Stimulated activated CD8-positive, alpha-beta memory T cell treated with anti-CD3 and anti-CD28 coated beads, Interleukin-7, amount 100 ng/mL, for 4 hours (primary cell): ENCODE measurements around the gene ADAM19.

Experiments
- DNase-seq, 2 donors: peaks; one replicate each; pipeline ENCODE4 v3.0.0-alpha.2; 2020; ENCODE audit warnings: low read depth in 2 of 2

Gene ADAM19, protein sequence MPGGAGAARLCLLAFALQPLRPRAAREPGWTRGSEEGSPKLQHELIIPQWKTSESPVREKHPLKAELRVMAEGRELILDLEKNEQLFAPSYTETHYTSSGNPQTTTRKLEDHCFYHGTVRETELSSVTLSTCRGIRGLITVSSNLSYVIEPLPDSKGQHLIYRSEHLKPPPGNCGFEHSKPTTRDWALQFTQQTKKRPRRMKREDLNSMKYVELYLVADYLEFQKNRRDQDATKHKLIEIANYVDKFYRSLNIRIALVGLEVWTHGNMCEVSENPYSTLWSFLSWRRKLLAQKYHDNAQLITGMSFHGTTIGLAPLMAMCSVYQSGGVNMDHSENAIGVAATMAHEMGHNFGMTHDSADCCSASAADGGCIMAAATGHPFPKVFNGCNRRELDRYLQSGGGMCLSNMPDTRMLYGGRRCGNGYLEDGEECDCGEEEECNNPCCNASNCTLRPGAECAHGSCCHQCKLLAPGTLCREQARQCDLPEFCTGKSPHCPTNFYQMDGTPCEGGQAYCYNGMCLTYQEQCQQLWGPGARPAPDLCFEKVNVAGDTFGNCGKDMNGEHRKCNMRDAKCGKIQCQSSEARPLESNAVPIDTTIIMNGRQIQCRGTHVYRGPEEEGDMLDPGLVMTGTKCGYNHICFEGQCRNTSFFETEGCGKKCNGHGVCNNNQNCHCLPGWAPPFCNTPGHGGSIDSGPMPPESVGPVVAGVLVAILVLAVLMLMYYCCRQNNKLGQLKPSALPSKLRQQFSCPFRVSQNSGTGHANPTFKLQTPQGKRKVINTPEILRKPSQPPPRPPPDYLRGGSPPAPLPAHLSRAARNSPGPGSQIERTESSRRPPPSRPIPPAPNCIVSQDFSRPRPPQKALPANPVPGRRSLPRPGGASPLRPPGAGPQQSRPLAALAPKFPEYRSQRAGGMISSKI

DNA sequence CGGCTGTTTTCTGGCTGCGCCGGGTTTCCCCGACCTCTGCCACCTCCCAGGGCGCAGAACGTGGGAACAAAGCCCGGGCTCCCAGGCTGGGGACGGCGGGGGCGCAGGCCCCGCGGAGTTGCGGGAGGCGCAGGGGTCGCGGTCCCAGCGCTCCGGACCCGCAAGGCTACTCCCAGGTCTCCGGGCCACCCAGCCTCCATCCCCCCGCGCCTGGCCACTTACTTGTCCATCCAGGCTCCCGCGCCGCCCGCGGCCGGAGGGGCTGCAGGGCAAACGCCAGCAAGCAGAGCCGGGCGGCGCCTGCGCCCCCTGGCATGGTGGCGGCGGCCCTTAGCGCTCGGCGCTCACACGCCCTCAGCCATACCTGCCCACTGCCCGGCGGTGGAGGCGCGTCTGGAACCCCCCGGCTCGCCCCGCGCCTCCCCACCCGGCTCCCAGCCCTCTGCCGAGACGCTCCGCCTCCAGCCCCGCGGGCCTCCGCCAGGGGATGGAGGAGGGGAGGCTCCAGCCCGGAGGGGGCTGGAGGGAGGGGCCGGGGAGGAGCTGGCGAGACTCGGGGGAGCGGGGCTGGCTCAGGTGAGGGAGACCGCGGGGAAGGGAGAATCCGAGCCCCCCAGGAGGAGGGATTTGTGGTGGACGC, at the start of gene ADAM19:
Gene ADAM19 (minus strand): TSS at position 395 of the 640 bp plus-strand sequence. CDS start 79 bp downstream, at position 316.
- DNase-seq, result peak; percentile 24 to 47

DNA sequence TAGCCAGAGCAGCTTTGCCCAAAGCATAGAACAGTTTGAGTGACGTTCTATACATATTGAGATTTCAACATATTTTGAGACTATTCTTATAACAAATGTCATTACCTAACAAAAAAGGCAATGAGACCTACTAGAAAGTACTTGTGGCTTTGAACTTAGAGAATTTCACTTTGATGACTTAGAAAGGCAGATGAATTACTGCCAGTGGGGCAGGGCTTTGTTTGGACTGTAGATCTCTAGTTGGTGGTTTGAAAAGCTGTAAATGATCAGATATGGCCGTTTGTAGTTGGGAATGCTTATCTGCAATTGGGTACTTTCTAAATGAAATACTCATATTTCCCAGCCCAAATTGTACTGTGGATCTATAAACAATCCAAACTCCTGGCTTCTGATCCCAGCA, 48.6 kb upstream of the ADAM19 start:
- no peak for DNase-seq

DNA sequence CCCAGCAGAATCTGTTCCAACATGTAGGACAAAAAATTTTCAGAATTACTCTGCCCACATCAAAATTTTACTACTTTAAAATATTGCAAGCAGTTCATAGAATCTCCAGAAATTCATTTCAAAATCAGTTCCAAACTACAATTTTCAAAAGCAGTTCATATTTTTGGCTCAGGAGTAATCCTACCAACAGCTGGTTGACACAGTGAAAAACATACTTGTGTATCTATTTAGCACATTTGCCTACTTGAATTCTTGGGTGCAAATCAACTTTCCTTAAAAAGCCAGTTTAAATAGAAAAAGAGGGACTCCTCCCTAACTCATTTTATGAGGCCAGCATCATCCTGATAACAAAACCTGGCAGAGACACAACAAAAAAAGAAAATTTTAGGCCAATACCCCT, 45.2 kb upstream of the ADAM19 start:
- no peak for DNase-seq

DNA sequence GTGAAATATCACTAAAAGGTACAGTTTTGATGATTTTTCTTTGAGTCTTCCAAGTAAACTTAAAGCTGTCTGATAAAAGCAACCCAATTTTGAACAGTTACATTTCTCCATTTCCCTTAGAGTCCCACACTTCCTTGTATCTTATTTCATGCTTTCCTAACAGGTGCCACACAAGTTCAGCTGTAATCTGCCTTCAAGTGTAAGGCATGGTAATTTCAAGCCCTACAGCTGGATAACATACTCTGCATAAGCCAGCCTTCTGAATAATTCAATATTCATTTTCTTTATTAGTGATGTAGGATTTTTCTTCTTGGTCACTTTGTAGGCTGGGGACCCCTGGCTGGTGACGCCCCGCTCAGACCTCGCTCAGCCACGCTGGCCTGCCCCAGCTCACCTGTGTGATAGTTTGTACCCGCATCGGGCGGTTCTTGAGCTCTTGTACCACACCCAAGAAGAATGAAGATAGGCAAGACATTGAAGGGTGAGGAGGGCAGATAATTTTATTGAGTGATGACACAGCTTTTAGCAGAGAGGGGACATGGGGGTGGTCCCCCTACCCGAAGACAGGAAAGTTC, 42.7 kb upstream of the ADAM19 start:
- DNase-seq, result no peak

DNA sequence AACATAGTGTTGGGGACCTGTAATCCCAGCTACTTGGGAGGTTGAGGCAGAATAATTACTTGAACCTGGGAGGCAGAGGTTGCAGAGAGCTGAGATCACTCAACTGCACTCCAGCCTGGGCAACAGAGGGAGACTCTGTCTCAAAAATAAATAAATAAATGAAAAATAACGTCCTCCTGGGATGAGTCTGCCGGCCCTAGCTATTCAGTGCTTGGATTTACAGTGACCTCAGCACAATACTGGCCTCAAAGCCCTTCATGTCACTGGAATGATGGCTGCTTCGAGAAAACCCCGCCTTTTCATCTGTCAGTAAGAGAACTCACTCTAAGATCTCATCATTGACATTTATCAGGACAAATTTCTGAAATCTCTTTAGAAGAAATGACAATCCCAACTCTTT, 41.2 kb upstream of the ADAM19 start:
- DNase-seq, result no peak

DNA sequence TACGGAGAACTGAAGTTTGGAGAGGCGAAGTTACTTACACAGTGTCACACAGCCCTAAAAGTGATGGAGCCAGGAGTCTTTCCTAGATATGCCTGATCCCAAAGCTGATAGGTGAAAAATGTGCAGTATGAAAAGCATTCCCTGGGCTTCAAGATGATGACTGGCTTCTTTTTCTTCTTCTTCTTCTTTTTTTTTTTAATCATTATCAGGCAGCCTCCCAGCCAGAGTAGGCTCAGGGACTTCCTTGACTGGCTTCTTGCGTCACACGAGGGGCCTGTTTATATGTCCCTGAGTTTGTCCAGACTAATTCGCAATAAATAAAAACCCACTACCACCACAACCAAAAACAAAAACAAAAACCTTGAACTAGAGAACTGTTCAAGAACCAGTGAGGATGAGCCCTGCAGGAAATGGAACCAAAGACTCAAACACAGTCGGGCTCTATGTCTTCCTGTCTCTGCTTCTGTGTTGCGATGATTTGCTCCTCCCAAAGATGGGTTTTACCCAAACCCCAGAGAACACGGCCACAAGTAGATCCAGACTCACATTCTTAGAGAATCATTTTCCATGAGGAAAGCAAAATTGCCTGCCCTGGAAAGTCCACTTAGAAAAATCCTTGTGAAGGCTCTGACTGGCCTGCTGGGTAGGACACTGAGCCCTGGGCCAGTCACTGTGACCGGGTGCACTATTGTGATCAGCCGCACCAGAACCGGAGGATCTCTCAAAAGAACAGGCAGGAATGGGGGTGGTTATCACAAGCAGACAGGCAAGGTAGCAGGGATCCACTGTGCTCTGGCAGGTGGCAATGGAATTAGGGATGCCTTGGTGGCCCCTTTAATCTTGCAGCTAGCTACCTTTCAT, 38.0 kb upstream of the ADAM19 start:
- DNase-seq, result no peak

DNA sequence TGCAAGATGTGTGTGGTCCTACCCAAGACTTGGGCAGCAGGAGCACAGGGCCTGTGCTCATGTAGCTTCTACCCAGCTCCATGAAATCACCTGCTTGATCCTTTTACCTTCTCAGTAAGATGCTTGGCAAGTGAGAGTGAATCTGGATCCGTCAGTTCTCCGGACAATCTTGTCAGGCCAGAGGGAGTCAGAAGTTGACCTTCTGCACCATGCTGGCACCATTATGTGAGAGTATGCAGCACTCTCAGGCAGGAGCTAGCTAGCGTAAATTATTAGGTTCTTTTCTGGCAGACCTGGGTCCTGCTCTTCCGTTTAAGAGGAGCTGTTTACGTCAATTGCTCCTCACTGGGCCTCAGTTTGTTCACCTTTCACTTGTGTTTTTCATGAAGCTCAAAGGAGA, 37.0 kb upstream of the ADAM19 start:
- DNase-seq, result no peak

DNA sequence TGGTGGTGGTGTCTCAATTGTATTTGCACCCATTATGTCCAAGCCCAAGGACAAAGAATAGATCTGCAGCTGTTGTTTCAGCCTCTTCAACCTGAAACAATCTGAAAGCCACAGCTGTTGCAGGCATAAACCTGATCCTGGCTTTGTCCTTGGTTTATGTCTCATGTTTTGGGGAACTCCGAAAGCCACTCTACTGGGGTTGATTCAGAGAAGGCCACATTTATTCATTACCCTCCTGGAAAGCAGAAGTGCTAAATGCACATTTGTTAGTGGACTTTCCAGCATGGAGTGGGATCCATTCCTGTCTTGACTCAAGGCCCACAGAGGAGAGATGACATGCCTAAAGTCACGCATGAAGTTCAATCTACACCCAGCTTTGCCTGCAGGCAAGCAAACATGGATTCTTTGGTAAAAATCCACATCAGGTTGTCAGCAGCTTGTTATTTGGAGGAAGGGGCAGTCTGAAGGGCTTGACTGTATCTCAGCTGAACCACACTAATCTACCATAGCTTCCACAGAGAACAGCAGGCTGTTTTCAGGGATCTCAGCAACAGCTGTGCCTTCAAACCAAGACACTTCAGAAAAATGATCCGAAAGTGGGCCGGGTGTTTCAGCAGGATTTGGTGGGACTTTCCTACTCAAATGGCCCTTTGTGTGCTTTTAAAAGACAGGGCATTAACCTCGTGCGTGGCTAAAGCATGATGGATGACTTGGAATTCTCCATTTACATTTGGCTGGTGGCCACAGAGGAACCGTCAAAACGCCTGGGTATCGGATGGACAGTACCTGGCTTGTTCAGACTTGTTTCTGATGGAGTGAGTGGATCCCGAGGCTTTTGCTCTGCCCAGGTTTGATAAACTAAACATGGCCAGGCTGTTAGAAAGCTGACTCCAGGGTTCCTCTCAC, 36.2 kb upstream of the ADAM19 start:
- DNase-seq, result no peak

DNA sequence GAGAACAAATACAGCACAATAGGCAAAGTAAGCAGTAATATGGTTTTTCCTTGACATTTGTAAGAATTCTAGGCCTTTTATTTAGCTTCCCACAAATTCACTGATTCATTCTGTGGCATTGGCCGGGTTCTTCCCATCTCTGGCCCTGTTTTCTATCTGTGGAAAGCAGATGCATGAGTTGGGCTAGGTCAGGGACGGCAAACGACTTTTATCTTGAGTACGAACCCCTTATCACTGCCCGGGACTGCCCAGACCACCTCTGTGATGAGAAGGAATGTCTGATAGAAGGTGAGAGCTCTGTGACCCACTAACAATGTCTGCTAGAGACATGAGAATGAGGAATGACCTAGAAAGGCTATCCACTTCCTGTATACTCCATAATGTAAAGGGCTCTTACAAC, 35.4 kb upstream of the ADAM19 start:
- no peak for DNase-seq

DNA sequence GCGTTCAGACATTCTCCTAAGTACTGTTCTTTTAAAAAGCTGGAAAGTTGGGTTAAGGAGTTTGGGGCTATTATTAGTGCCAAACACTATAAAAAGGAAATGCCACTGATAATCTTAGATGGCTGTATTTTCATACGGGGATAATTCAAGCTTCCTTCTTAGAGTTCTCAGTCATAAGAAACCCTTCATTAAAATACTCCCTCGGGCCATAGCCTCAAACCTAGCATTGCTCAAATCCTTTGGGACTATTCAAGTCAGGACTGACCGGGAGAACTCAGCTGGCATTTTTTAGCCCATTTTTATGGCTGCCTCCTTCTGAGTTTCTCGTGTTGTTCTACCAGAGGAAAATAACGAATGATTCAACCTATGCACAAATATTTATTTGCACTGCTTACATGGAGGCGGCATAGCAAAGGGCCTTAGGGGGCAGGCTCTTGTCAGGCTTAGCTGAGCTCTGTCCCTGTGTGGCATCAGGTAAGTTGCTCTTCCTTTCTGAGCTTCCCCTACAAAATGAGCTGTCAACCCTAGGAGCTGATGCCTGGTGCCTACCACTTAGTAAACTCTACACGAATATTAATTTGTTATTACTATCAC, 33.5 kb upstream of the ADAM19 start:
- no peak for DNase-seq

DNA sequence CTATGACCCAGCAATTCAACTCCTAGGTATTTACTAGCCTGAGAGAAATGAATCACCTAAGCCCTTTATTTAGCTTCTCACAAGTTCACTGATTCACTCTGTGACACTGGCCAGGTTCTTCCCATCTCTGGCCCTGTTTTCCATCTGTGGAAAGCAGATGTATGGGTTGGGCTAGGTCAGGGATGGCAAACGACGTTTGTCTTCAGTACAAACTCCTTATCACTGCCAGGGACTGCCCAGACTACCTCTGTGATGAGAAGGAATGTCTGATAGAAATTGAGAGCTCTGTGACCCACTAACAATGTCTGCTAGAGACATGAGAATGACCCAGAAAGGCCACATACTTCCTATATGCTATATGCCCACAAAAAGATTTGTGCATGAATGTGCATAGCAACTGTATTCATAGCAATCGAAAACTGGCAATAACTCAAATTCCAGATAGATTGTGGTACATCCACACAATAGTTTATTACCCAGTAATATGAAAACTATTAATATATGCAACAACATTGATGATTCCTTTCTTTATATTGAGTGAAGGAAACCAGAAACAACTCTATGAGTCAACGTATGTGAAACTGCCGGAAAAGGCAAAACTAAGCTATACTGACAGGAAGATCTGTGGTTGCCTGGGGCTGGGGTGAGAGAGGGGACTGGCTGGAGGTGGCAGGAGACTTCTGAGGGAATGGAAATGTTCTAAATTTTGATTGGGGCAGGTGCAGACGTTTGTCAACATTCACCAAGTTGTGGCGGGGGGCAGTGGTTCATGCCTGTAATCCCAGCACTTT, 32.0 kb upstream of the ADAM19 start:
- peak; percentile 48 to 59 for DNase-seq

DNA sequence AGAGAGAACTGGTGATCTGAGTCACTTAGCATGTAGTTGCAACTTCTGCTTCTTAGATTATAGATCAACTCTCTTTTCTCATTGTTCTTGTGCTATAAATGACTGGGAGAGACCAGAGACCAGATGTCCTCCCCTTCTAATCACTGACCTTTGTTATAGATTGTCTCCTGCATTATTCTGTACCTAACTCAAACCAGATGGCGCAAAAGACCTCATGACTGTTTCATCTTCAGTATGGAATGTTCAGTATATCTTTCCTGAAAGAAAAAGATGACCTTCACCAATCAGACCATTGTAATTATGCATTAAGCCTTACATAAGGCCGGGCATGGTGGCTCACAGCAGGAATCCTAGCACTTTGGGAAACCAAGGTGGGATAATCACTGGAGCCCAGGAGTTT, 30.5 kb upstream of the ADAM19 start:
- DNase-seq, result no peak

DNA sequence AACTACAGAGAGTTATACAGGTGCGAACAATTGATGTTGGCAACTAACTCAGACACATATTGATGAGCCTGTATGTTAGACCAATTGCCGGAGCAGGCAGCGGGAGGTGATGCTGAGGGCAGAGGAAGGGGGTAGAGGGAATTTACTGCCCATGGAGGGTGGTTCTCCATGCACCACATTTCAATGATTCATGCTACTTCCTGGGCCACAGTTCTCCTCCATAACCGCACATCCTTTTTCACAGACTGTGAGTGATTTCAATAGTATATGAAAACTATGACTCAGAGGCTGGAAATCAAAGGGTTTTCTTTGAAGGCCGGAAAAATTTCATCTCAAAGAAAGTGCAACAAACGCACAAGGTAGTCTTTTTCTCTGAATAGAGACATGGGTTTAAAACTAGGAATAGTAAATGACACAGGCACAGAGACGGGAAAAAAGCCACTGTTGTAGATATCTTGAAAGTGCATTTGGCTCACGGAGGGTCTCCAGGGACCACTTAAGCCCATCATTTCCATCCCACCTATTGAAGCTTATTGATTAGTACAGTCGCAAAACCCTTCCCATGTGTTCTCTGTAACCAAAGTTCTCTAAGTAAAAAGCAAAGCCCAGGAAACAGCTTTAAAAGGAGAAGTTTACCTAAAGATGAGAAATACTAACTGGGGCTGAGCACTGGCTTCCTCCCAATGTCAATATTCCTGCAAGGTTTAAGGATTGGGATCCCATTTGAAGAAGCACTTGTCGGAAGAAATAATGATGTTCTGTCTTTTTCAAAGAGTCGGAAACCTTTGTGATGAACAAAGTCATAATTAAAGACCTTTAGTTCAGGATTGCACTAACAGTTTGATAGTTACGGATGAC, 28.0 kb upstream of the ADAM19 start:
- peak; percentile 50 to 63 for DNase-seq

DNA sequence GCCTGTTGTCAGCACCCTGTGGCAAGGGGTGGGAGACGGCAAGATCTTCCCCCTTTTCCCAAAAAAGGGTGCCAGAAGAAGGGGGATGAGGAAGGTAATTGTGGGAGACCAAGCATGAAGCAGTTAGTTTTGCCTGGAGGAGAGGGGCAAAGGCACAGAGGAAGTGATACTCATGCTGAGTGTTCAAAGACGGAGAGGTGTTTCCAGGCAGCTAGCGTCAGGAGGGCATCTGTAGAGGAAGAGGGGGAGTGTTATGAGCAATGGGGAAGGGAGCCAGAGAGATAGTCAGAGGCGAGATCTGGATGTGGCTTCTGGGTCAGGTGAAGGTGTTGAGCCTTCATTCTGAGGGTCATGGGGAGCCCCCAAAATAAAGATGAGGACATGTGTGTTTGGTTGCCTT, 26.9 kb upstream of the ADAM19 start:
- peak; percentile 20 to 35 for DNase-seq

DNA sequence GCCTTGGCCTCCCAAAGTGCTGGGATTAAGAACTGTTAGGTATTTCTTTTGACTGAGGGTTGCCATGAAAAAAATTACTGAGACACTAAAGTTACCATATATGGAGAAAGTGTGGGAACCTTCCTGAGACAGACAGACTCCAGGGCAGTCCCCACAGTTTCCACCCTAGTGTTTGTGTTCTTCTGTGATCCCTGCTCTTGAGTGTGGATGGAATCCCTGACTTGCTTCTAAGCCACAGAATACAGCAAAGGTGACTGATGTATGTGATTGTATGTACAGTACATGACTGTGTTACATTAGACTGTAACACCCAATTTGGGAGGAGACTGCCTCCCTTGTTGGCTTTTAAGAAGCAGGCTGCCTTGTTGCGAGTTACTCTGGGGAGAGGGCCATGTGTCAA, 24.7 kb upstream of the ADAM19 start:
- DNase-seq, result no peak

DNA sequence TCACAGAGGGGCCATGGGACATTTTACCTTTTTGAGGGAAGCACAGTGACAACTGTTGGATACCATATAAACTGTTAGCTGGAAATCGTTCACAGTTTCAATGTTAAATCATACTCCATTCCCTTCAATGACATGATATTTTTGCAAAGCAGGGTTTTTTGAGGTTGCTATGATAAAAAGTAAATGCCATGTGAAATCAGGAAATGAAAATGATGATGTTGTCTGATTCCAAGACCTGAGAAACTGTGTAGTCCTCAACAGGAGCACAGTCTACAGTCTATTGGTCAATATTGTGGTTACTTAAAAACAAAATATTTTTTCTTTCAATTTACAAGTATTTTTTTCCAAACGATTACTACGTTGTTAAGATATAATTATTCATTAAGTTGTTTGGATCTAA, 24.0 kb upstream of the ADAM19 start:
- DNase-seq, result no peak

DNA sequence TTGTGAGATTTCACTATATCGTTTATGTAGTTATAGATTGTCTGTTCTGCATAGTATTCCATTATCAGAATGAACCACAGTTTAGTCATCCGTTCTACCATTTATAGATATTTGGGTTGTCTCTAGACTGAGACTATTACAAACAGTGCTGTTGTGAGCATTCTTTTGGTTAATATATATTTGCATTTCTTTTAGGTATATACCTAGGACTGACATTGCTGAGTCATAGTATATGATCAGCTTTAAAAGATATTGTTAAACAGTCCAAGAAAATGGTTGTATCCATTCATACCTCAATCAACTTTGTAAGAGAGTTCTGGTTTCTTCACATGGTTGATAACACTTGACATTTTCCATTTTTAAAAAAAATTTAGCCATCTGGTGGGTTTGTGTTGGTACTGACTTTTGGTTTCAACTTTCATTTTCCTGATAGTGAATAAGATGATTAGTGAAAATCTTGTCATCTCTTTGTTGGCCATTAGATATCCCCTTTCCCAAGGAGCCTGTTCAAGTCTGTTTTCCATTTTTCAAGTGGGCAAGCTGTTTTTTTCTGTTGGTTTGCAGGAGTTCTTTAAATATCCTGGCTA, 22.9 kb upstream of the ADAM19 start:
- no peak for DNase-seq
